T47D (cell line): ENCODE measurements around the gene GAMT.

Source experiments
- DNase-seq, 2 experiments: peaks; one replicate each; pipeline versions ENCODE4 v3.0.0 to v3.0.0-alpha.2; 2011 to 2012; ENCODE audit warnings: low read depth in 1 of 2, low spot score in 1 of 2
- JUND ChIP-seq: IDR thresholded peaks from 2 replicates; pipeline ENCODE4 v1.6.1; 2012; ENCODE audit warnings: low read depth
- in situ Hi-C: cut with HindIII; loops from 2 replicates; pipeline ENCODE4 v1.10.0; 2016; ENCODE audit warnings: low sequenced_read_pairs, low pct_unique_long_range_greater_than_20kb

GAMT gene

DNA sequence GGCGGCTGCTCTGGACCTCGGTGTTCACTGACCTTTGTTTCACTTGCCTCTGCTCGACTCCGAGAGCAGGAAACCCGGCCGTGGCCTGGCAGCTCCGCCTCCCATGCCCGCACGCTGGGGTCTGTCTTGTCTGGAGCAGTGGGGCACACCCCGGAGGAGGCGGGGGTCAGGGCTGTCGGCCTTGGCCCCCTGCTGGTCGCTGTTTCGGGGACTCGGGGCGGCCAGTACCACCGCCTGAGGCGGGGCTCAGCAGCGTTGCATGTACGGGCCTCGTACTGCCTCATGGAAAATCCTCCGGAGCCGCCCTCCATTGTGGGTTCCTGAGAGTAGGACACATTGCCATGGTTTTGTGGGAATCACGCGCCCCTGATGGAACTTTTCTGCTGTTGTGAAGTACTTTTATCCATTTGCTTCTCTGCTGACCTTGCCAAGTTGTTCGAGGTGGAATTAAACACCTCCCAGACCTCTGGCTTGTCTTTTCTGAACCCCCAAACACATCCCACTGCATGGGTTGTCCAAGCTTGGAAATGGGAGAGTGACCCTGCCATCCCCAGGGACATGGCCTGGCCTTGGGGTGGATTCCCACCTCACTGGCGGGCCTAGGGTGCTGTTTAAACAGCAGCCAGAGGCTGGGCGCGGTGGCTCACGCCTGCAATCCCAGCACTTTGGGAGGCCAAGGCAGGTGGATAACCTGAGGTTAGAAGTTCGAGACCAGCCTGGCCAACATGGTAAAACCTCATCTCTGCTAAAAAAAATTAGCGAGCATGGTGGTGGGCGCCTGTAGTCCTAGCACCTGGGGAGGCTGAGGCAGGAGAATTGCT, 23.2 kb downstream of the GAMT start:
- in situ Hi-C loops, result no loop called here
- DNase-seq, result no peak
- no peak for TF ChIP-seq JUND

DNA sequence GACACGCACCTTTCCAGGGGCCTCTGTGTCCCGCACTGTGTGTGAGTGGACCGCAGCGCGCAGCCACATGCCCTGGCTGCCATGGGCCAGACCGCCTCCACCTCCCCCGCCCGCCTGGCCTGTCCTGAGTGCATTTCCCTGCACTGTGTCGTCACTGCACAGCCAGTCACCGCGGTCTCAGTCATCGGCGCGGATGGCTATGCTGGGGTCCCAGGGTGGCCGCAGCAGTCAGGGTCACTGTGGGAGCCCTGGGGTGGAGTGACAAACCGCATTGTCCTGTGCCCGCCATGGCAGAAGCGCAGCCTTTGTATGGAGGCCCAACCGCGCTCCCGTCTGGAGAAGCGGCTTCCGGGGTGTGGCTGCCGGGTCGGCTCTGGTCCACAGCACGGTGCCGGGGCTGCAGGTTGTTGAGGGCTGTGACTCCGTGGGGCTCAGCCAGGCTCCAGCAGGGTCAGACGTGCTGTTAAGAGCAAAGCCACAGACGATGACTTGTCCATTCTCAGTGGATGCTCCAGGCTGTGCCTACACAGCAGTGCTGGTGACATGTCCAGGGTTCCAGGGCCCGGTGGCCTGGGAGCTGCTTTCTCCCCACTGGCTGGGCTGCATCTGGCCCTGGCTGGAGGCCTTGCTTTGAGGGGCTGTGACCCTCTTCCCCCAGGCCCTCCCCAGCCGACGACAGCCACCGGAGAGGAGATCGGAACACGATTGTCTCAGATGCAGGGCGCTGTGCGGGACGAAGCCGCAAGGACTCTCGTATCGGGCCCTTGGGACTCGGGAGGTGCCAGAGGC, 24.0 kb downstream of the GAMT start:
- in situ Hi-C loops, result no loop called here
- no peak for DNase-seq
- no peak for TF ChIP-seq JUND

DNA sequence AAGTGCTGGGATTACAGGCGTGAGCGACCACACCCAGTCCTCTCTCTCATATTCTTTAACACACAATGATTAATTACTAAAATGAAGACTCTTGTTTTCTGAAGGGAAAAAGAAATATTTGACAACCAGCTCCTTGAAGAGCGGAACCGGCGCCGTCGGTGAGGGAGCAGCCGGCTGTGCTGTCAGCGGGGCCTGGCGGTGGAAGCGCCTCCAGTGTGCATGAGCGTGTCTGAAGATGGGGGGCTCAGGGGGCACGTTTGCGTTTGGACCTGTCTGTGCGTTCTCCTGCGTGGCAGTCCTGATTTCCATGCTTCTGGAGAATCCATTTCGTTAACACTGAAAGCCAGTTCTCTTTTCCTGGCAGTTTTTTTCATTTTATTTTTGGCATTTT, 24.9 kb downstream of the GAMT start:
- TF ChIP-seq JUND, result no peak
- DNase-seq, result no peak
- in situ Hi-C loops, result no loop called here

DNA sequence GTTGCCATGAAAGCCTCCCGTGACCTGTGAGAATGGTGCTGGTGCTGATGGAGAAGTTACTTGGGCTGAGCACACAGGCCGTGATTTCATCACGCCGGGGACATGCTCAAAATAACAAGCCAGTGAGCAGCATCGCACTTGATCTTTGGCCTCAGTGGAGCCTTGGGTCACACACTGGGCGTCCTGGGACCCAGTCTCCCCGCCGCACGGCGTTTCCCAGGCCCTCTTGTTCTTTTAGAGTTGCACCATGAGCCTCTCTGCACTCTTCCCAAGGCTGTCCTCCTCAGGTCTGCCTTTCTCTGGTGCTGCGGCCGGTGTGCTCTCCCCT, 27.1 kb downstream of the GAMT start:
- no peak for TF ChIP-seq JUND
- DNase-seq, result no peak
- in situ Hi-C loops, result no loop called here

DNA sequence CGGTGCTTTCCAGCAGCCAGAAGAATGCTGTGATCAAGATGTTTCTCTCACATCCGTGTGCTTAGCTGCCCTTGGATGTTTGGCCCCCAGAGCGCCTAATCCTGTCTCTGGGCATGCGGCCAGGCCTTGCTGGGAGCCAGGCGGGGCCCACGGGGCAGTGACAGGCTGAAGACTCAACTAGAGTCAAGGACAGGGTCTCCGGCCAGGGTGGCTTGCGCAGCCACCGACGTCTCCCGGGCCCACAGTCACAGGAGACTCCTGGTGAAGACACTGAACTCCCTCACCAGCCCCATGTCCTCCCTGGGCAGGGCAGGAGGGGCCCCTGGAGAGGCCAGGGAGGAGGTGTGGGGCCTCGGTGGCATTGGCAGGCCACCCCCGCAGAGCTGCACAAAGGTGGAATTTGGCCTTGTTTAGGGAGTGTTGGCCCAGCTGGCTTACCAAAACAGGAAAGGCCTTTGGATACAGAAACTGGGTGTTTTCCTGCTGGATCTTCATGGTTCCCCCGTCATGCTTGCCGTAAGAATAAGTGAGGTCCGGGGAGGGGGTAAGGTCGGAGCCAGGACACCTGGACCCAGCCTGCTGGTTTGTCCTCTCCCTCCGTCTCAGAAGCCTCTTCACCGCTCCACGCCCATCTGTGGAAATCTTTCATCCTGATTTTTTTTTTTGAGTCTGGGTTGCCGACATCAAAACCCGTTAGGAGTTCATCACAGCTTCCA, 27.6 kb downstream of the GAMT start:
- in situ Hi-C loops, result no loop called here
- TF ChIP-seq JUND, result no peak

DNA sequence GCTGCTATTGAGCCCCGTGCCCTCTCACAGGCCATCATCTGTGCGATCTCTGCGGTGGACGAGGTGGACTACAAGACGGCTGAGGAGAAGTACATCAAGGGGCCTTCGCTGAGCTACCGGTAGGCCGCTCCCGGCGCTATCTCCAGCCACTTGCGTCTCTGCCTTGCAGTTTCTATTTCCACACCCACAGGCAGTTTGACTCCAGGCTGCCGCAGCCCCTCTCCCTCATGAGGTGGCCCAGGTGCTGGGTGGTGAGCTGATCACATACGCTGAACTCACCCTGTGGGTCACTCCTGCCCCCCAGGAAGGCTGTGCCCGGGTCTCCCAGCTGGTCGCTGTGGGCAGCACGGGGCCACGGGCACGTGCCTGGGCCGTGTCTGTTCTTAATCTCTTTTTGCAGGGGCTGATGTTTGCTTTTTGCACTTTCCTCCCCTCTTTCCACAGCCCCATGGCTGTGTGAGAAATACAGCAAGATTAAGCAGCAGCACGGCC, 28.3 kb downstream of the GAMT start:
- in situ Hi-C loops, result no loop called here
- TF ChIP-seq JUND, result no peak
- DNase-seq, result no peak

More for the DNA sequence above, 27.6 kb downstream of the GAMT start:
- no peak for DNase-seq

DNA sequence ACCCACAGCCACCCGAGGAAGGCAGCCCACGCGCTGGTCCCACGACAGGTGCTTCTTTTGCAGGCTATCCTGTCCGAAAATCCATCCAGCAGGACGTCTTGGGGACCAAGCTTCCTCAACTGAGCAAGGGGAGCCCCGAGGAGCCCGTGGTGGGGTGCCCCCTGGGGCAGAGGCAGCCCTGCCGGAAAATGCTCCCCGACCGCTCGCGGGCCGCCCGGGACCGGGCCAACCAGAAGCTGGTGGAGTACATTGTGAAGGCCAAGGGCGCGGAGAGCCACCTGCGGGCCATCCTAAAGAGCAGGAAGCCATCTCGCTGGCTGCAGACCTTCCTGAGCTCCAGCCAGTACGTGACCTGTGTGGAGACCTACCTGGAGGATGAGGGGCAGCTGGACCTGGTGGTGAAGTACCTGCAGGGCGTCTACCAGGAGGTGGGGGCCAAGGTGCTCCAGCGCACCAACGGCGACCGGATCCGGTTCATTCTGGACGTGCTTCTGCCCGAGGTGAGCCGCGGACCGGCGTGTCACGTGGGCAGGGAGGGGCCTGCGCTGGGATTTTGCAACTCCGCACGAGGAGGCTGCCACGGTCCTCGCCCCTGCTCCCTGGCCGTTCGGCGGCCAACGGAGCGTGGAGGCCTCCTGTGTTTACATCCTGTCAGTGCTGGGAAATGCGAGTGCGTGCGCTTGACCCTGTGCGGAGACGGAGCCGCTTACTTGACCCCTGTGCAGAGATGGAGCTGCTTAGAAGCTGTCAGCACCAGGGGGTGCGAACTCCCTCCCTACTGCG, 30.6 kb downstream of the GAMT start:
- in situ Hi-C loops, result no loop called here
- no peak for TF ChIP-seq JUND
- no peak for DNase-seq

DNA sequence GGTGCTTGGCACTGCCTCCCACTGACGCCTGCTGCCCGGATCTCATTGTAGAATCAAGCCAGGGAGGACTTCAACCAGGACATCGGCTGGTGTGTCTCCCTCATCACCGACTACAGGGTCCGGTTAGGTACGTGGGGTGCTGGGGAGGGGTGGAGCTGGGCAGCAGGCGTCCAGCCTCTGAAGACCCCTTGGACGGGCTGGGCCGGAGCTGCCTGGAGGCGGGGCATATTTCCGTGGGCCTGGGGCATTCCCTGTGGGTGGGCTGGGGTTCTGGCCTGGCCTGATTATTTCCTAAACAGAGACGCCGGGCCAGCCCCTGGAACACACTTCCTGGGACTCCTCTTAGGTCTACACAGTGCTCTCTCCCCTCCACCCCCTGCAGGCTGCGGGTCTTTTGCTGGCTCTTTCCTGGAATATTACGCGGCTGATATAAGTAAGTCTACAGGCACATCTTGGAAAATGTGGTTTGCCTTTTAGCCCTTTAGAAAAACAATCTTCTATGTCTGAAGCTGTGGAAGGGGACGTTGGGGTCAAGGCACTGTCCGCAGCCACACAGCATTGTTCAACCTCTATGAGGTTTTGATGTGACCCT, 32.0 kb downstream of the GAMT start:
- in situ Hi-C loops, result no loop called here
- no peak for TF ChIP-seq JUND
- DNase-seq, result no peak

DNA sequence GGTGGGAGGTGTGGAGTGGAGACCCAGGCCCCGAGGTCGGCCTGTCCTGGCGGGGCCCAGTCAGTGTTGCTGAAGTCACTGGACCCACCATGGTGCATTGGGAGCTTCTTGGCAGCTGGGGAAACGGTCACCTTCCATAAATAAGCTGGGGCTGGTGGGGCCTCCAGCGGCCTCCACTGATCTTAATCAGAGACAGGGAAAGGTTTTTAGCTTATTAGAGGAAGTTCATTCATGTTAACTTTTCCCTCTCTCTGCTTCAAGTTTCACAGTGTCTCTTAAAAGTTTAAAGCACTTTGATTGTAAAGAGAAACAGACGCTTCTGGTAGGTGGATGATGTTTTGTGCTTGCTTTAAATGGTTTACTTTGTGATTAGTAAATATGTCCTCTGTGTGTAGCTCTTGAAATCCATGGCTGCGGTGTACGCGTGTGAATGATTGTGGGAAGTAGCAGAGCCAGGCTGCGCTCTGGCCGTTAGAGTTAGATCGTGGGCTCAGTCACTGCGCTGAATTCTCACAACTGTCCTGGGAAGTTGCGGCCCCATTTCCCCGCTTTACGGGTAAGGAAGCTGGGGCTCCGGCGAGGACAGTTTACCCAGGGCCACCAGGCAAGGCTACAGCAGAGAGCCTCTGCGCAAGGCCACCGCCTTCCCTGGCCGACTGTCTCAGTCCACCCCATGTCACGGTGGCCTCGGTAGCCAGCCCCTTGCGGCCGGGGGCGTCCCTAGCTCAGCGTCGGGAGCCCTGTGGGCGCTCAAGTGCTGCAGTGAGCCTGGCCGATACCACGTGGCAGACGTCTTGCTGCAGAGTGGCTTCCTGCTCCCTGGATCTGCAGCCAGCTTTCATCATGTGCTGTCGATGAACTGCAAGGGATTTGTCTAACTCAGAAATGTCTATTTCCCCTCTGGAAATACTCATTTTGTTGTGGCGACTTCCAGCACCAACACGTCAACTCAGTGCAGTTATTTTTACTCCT, 34.2 kb downstream of the GAMT start:
- in situ Hi-C loops, result no loop called here
- TF ChIP-seq JUND, result no peak
- no peak for DNase-seq

DNA sequence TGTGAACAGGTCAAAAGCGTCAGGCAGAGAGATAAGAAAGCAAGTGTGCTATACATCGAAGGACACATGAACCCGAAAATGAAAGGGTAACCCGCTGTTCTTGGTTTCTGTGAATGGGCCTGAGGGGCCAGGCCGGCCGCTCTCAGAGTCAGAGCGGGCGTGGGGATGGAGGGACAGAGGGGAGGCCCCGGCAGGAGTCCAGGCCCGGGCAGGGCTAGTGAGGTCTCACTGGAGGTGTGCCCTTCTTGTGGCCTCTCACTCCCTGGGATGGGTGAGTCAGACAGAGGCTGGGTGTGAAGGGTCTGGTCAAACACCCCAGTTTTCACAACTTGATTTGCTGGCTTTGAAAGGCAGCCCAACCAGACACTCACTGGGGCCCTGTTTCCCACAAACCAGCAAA, 35.0 kb downstream of the GAMT start:
- no peak for DNase-seq
- TF ChIP-seq JUND, result no peak
- in situ Hi-C loops, result no loop called here
